Right forelimb (tissue), 1 donor: ENCODE results near the gene NRL.
"Not testable (repeated sequence)": the region's sequence is repeated elsewhere in the genome, so short reads cannot be mapped to it uniquely, and the experiment has no call there.

Experiments used
- DNase-seq: peaks from one replicate; pipeline ENCODE4 v3.0.0-alpha.2; 2018

Gene NRL

DNA sequence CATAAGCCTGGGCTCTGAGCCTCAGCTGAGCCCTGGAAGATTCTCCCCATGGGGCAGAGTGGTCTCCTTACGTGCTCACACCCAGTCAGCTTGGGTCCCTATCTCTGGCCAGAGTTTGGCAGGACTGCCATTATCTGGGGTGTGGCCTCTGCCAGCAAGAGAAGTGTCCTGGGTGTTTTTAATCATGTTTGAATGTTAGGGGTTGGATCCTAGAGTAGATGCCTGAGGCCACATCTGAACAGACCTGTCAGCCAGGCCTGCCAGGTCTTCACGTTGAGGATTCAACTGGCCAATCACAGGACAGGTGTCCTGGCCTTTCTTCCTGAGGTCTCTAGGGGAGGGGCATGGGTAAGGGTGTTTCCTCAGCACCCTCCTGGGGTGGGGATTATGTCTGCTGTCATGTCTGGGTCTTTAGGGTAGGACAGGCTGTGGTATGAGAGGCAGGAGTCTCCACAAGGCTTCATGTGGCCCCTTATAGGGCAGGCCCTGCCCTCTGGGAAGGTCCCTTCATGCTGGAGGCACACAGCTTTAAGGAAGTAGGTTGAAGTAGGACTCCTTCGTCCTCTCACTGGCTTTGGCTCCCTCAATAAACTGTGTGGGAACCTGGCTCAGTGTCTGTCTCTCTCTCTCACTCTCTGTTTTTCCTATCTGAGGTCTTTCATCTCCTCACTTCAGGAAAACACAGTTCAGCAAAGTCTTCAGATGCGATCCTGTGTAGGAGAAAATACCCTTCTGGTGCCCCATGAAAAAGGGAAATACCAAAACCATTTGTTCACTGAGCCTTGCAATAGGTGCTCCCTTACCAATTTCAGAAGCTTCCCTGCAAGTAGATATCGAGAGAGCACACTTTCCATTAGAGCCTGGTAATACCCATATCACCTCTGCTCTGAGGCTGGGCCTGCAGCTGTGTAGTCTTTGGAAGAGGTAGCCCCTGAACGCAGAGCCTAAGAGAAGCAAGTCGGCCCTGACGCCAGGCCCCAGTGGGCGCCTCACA is 9.0 kb upstream of the NRL start:
- no peak for DNase-seq

DNA sequence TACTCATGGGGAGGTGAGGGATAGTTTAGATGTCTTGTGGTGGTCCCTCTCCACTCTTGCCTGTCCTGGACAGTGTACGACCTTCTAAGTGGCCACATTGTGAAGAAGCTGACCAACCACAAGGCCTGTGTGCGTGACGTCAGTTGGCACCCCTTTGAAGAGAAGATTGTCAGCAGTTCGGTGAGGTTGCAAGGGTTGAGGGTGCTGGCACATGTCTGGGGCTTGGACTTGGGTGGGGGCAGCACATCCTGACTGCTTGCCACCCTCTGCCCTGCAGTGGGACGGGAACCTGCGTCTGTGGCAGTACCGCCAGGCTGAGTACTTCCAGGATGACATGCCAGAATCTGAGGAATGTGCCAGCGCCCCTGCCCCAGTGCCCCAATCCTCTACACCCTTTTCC is 8.1 kb upstream of the NRL start:
- no peak for DNase-seq

DNA sequence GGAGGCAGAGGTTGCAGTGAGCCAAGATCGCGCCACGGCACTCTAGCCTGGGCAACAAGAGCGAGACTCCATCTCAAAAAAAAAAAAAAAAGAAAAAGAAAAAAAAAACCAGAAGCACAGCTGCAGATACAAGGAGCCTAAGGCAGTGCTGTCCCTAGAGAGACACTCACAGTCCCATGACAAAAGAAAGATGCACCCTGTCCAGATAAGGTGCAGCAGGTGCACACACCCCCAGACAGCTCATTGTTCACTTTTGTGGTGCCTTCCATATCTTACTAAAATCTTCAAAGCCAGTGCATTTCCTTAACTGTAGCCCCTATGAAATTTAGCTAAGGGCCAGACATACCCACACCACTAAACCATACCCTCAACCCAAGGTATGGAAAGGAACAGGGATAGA is 7.7 kb upstream of the NRL start:
- DNase-seq, result no peak

DNA sequence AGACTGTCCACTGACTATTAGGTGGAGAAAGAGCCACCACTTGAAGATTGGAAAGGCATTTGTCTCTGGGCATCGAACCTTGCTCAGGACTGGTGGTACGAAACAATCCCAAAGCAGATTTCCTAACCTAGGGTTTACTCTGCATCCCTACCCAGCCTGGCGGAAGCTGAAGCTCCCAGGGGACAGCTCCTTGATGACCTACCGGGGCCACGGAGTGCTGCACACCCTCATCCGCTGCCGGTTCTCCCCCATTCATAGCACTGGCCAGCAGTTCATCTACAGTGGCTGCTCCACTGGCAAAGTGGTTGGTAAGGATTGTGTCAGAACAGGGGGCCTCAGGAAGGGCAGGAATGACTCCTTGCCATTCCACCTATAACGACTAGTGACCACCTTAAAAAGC is 6.5 kb upstream of the NRL start:
- no peak for DNase-seq

DNA sequence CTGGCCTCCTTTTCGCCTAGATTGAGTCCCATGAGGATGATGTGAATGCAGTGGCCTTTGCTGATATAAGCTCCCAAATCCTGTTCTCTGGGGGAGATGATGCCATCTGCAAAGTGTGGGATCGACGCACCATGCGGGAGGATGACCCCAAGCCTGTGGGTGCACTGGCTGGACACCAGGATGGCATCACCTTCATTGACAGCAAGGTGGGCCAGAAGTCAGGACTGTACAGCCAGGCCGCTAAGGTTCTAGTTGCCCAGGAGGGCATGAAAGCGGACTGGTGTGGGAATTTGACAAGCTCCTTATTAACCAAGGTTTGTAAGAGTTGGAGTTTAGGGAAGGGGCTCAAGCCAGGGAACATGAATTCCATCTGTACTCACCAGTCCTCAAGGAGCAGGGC is 4.9 kb upstream of the NRL start:
- DNase-seq, result no peak

- DNase-seq, result no peak
These were observed 2.4 kb upstream of the NRL start for GRCh38 chr14:24117179-24117578.

DNA sequence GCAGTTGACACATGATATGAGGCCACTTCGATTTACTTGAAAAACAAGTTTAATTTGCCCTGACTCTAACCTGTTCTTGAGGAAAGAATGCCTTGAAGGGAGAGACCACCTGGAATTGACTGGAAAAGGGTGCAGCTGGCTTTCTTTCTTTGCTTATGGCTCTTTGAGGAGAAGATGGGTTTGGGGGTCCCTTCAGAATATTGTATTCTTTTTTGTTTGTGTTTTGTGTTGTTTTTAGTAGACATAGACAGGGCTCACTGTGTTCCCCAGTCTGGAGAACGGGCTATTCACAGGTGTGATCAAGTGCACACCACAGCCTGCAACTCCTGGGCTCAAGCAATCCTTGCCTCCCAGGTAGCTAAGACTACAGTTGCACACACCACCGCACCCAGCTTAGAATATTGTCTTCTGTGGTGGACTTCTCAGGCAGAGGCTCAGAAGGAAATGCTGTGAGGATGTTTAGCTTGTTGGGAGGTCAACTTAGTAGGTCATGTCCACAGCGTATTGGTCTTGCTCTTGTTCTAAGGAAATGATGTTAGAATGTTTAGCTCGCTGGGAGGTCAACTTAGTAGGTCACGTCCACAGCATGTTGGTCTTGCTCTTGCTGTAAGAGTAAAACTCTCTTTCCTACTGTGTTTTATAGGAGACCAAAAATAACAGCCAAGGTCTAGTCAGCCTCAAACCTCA is 1.5 kb upstream of the NRL start:
- no peak for DNase-seq

GRCh38 chr14:24115422-24116127 is 826 bp upstream of the NRL start:
- DNase-seq, result no peak

DNA sequence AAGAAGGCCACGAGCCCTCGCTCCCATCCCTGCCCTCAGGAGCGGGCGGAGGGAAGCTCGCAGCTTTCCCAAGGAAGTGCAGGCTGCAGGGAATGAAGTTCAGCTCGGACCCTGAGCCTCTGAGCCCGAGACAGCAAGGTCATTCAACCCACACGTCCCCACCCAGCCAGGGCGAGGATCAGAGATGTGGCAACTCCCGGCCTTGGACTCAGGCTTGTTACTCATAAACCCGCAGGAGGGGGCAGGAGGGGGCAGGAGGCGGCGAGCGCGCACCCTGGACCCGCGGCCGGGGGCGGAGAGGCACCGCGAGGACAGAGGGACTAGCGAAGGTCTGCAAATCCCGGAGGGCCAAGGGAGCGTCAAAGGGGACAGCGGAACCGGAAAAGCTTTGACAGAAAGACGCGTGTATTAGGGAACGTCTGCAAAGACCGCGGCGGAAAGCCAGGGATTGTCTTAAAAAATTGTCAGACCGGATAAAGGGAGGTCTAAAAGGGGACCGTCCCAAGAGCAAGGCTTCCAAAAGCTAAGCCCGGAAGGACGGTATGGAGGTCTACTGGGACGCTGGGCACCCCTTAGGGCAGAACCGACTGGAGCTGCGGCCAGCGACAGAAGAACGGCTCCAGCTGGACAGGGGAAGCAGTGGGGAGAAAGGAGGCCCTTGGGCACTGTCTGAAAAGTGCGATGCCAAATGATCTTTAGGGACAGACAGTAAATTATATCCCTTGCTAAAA is 783 bp downstream of the NRL start:
- DNase-seq, result peak; percentile 86

GRCh38 chr14:24113379-24113800 is 1.4 kb downstream of the NRL start:
- no peak for DNase-seq

DNA sequence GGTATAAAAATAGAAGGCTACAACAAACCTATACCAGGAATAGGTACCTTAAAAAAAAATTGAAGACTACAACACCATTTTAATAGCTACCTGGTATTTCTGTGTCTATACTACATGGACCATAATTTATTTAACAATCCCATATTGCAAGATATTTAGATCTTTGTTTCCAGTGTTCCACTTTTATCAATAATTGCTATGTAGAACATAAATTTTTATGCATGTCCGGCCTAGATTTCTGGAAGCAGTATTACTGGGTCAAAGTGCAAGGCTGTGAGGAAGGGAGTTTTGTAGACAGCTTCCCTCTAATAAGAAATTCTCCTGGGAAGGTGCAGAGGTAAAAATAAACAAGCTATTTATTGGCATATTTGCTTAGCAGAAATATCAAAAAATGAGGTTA is 4.2 kb downstream of the NRL start:
- no peak for DNase-seq

- no peak for DNase-seq
These were observed 4.7 kb downstream of the NRL start for GRCh38 chr14:24110060-24110459.

GRCh38 chr14:24108336-24108874 is 6.3 kb downstream of the NRL start:
- no peak for DNase-seq

DNA sequence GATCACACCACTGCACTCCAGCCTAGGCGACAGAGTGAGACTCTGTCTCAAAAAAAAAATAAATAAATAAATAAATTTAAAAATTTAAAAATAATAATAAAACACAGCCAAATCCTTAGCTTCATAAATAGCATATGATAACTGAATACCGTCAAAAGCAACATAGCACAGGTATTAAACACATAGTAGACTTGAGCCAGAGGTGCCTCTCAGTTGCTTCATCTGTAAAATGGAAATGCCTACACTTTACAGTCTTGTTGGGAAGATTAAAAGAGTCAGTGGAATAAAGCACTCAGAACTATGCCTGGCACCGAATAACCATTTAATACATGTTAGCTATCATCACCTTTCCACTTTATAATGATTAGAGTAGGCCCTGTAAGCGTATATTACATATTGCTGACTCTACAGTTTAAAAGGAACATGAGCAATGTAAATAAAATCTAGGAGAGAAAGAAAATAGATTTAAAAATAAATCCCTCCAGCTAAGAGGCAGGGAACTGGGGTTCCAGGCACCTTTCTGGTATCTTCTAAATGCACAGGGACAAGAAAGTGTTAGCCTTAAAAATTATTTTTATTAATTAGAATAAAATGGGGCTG is 8.0 kb downstream of the NRL start:
- DNase-seq, result no peak

GRCh38 chr14:24105609-24106239 is 9.0 kb downstream of the NRL start:
- not testable (repeated sequence) for DNase-seq

DNA sequence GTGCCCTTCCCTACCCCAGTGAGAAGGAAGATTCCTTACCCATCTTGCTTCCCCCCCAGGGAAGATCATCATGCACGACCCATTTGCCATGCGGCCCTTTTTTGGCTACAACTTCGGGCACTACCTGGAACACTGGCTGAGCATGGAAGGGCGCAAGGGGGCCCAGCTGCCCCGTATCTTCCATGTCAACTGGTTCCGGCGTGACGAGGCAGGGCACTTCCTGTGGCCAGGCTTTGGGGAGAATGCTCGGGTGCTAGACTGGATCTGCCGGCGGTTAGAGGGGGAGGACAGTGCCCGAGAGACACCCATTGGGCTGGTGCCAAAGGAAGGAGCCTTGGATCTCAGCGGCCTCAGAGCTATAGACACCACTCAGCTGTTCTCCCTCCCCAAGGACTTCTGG is 11.3 kb downstream of the NRL start:
- DNase-seq, result no peak

DNA sequence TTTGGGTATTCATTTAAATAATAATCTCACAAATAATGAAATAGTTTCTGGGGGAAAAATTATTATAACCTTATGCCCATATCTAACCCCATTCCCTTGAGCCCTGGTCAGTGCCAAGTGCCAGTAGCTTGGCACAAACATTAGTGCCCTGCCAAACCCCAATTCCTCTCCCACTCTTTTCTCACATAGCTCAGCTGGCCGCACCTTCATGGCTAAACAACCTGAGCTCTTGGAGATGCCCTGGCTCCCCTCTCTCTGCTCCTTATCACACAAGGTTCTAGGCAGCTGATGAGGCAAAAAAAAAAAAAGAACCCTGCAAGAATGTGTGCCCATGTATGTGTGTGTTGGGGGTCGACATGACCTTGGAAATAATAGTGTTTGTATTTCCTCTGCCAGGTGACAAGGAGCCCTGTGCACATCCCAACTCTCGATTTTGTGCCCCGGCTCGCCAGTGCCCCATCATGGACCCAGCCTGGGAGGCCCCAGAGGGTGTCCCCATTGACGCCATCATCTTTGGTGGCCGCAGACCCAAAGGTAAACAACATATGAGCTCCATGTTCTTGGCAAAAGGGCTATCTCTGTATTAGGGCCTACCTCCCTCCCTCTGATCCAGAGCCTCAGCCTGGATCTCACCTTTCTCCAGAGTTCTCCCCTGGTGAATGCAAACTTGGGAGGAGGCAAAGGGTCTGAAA is 12.2 kb downstream of the NRL start:
- no peak for DNase-seq

- DNase-seq, result no peak
These were observed 13.7 kb downstream of the NRL start for GRCh38 chr14:24100982-24101494.

GRCh38 chr14:24100197-24100981 is 14.4 kb downstream of the NRL start:
- no peak for DNase-seq
